Effector CD8-positive, alpha-beta T cell (primary cell): ENCODE measurements around the gene URAD.

Experiments used
- DNase-seq: peaks from one replicate; lab custom pipeline; 2025; lab: John Stamatoyannopoulos, UW

URAD gene

DNA sequence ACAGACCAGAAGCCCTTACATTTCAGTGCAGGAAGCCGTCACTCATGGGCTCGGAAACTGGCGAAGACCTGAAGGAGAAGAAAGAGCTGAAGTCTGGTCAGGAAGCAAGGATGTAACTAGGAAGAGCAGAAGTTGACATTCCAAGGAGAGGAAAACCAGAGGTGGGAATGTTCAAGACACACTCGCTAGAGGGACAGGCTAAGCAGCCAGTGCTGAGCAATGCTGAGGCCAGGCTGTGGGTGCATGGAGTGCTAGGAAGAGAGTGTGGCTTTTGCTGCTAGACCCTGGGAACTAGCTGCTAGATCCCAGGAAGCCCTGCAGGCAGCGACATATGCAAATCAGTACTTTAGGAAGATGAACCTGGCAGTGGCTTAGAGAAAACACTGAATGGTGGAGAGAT, 12.1 kb upstream of the URAD start:
- DNase-seq, result no peak

- no peak for DNase-seq
Observed at GRCh38 chr13:27997904-27998522, 9.5 kb upstream of the URAD start.

GRCh38 chr13:27991881-27992280, 3.4 kb upstream of the URAD start:
- DNase-seq, result no peak

- no peak for DNase-seq
Observed at GRCh38 chr13:27985600-27985999, 2.9 kb downstream of the URAD start.

- DNase-seq, result no peak
Observed at GRCh38 chr13:27982361-27982760, 6.1 kb downstream of the URAD start.

DNA sequence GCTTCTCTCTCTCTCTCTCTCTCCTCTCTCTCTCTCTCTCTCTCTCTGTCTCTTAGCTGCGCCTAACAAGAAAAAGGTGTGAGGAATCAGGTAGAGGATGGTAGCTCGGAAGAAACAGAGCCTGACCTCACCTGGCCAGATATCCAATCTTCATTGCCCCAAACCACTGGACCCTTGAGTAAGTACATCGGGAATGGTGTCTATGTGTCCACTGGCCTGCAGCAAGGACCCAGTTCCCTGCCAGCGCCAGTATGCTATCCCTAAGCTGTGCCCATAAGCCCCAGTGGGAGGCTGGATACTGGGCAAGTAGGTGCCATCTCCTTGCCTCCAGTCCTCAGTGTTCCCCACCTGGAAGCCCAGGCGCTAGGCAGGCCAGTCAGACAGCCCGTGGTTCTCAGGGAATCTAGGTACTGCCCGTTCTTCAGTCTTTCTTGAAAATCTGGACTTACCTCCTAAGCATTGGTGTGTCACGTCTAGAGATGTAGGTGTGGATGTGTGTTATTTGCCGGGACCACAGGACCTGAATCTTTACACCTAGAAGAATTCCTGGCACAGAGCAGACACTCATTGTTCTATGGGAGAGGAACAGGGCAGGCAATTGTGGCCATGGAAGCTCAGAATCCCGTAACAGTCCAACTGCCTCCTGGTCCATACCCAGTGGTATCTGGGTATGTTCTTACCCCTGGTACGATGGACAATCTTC, 7.3 kb downstream of the URAD start:
- no peak for DNase-seq

DNA sequence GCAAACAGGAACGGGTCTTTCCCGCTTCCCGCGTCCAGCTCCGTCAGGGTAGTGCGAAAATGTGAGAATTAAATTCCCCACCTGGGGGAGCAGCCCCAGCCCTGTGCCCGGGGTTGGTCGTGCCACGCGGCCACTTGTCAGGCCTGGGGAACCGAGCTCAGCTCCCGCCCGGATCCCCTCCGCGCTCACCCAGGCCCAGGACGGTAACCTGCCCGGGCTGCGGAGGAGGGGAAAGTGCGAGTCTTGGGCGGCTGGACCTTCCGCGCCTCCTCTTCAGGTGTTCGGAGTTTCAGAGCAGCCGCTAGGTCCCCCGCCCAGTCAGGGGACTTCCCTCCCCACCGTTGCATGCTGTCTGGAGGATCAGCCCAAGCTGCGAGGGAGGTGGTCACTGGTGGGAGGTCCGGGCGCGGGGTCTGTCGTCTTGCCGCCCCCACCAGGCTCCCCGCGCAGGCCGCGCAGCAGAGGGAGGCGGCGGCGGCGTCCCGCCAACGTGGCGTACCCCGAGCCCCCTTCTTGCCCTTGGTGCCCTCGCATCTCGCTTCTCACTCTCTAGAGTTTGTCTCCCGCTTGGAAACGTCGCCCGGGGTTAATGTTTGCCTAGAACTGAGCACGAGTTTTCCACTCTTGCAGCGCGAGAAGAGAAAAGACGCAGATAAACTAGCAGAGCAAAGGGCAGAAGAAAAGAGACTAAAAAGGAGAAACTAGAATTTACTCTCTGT, 8.1 kb downstream of the URAD start:
- DNase-seq, result no peak

DNA sequence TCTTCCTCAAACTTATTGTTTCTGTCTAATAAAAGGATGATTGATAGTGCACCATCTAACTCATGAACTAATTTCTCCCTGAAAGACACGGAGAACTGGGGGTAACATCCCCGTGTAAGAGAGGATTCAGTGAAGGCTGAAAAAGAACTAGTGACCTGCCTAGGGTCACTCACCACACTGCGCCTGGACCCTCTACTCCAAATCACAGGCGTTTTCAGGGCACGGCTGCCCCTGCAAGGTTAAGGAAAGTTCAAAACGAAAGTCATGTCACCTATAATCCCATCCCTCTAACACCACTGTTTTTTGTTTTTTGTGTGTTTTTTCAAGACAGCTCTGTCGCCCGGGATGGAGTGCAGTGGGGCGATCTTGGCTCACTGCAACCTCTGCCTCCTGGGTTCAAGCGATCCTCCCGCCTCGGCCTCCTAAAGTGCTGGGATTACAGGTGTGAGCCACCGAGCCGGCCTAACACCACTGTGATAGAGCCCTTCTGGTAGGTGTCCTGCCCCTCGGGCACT, 8.7 kb downstream of the URAD start:
- no peak for DNase-seq

DNA sequence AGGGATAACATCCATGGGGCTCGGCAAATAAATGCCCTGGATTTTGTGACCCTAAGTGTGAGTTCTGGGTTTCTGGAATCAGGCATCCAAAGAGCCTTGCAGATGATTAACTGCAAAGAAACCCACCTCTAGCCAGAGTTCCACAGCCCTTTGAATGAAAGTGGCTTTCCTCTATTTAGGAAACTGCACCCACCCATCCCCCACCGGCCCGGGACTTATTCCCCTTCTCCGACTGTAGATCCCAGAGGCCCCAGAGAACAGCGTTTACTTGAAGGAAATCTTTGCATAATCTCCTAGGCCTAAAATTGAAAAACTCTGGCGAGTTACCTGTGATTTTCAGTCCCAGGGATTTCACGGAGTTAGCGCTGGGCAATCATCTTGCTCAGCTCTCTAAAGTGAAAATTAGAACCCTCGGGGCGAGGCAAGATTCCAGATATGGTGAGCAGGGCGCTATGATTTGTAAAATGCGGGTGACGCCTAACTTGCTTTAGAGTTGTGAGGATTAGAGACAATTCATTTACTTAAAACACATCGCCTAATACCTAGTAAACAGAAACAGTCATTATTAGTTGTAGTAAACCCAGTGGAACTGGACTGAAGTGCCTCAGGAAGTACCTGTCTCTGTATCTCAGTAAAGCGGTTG, 9.4 kb downstream of the URAD start:
- DNase-seq, result no peak

DNA sequence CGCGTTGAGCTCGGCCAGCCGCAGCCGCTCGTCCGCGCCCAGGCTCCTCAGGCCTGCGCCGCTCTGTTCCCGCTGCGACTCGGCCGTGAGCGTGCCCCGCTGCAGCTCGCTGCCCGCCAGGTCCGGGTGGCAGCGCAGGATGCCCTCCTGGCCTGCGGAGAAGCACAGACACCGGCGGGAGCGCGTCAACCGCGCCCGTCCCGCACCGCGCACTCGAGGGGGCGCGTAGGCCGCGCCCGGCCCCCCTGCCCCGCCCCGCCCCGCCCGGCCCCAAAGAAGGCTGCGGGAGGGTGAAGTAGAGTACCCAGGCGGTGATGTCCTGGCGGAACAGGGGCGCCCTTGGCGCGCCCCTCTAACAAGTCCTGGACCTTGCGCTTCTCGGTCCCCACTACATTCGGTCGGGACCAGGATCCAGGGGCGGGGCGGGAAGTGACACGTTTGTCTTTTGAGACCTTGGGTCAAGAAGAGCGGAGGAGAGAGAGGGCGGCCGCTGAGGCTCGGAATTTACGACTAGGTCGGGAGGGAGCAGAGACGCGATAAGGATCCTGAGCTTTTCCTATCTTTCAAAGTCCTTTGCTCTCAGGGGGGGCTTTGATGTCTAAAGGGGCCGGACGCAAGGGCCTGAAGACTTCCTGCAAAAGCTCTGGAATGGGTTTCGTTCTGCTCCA, 10.1 kb downstream of the URAD start:
- DNase-seq, result no peak

DNA sequence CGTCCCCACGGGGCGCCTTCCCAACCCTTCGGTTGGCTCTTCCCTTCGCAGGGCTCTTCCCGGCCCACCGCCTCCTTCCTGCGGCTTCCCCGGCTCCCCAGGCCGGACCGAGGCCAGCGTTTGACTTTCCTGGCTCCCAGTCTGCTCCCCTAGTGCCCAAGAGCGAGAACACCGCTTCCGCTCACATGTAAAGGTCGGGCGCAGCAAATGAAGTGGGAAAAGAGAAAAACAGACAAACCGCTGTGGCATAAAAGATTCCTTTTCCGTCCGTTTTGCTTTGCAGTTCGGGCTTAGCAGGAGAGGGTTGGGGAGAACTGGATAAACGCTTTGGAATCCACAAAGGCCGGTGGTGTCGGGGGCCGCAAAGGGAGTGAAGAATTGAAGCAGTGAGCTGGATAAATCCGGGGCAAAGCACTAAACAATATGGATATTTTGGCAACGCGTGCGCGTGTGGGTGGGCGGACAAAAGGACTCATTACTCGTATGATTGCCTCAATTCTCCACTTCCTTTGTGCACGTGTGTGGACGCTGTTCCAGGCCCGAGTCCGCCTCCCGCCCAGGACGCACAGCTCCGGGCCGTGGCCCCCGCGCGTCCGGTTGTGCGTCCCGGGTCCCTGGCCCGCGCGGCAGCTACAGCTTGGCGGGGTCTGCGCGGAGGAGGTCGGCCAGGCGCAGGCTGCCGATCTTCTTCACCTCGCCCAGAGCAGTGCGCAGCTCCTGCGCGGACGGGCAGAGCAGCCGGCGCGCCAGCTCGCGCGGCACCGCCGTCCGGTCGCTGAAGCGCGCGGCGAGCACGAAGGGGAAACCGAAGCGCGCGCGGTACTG, 10.8 kb downstream of the URAD start:
- DNase-seq, result no peak

DNA sequence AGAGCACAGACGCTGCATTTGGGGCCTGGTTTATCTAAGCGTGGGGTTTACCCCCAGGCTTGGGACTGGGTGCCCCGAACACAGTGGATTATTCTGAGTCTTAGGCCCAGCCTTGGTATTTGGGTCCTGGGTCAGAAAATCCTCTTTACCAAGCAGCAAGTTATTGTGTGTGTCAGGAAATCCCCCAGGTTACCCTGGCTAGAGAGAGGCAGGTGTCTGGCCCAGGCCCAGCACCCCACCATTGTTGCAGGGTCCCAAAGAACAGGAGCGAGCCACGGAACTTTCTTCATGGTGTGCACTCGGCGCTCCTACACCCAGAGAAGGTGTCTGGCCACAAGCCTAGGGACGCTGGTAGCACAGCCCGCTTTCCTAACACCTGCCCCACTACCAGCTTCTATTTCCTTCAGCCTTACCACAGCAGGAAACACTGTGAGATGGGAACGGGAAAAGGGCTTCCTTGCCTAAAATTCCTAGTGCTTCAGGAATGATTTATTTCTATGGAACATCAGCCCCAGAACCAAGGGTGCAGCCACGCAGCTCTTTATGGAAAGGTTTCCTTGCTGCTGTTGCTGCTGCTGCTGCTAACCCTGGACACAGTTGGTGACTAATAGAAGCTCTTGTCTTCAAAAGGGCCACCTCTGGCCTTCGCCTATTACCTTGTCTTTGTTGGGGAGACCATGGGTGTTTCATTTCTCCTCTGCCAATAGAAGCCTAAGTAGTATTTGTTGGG, 12.0 kb downstream of the URAD start:
- DNase-seq, result no peak

DNA sequence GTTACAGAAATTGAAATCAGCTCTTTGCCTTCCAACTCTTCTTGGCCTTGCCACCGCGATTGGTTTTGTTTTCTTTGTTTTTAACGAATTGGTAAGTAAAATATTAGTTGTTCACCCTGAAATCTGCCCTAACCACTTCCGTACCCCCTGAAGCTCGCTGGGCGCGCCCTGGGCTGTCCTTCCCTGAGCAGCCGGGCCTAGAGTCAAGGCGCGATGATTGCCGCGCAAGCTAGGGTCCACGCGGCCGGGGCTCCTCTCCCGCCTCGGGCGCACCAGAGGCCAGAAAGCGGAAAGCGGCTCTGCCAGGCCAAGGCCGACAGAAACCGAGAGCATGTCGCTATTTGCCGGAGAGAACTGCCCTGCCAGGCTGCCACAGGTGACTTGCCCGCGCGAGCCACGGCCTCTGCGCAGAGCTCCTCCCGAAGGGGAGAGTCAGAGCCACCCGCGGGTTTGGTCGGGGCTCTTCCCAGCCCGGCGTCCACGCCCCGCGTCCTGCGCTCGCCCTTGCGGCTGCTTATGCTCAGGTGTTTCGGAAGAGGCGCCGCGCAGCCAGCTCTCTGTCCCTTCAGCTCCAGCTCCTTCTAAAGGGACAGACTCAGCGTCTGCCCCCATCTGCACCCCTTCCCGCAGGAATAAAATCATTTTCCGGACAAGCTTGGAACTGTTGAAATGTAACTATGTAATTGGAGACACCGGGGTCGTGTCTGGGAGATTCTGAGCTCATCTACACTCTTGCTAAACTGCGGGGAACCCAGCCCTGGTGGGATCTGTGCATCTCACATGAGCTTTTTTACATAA, 12.7 kb downstream of the URAD start:
- no peak for DNase-seq

GRCh38 chr13:27973961-27974662, 14.4 kb downstream of the URAD start:
- DNase-seq, result no peak

- DNase-seq, result no peak
Observed at GRCh38 chr13:27973291-27973690, 15.2 kb downstream of the URAD start.

DNA sequence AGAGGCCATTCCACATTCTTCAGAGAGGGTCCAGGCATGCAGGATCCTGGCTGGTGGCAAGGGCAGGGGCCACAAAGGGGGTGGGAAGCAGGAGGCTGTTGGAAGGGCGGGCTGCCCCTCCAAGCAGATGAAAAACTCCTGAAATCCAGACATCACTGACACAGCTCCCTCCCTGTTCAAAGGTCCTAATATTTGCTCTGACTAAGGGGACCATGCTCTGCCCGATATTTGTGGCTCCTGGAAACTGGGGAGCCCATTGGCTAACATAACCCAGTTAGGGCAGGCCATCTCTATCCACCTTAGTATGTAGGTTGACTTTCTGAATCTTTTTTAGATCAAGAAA, 16.0 kb downstream of the URAD start:
- no peak for DNase-seq

GRCh38 chr13:27971776-27972477, 16.6 kb downstream of the URAD start:
- no peak for DNase-seq

DNA sequence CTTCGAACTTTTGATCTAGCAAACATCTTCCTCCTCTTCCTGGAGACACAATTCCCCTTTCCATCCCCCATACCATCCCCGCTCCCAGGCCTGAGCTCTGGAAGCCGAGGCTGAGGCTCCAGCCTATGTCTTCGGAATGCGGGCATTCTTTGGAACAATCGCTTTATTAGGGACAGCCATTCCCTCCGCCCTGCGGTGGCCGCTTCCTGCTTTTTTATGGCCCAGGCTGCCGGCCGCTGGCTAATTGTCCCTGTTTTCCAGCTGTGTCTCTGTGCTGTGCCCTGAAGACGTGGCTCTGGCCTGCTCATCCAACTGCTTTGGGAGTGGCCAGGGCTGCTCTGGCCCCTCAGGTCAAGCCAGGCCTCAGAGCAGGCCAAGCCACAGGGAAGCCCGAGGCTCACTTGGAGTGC, 17.3 kb downstream of the URAD start:
- no peak for DNase-seq
